Stimulated activated CD4-positive, alpha-beta T cell treated with anti-CD3 and anti-CD28 coated beads, Interleukin-1b, Interleukin-23, amount 100 ng/mL, for 1 hour (primary cell): Measurements from ENCODE around the gene UCKL1.
"Not testable (repeated sequence)": the region's sequence is repeated elsewhere in the genome, so short reads cannot be mapped to it uniquely, and the experiment has no call there.

Experiments
- DNase-seq, 2 donors: peaks; one replicate each; pipeline ENCODE4 v3.0.0-alpha.2; 2020; ENCODE audit warnings: low read depth in 2 of 2

The UCKL1 gene

DNA sequence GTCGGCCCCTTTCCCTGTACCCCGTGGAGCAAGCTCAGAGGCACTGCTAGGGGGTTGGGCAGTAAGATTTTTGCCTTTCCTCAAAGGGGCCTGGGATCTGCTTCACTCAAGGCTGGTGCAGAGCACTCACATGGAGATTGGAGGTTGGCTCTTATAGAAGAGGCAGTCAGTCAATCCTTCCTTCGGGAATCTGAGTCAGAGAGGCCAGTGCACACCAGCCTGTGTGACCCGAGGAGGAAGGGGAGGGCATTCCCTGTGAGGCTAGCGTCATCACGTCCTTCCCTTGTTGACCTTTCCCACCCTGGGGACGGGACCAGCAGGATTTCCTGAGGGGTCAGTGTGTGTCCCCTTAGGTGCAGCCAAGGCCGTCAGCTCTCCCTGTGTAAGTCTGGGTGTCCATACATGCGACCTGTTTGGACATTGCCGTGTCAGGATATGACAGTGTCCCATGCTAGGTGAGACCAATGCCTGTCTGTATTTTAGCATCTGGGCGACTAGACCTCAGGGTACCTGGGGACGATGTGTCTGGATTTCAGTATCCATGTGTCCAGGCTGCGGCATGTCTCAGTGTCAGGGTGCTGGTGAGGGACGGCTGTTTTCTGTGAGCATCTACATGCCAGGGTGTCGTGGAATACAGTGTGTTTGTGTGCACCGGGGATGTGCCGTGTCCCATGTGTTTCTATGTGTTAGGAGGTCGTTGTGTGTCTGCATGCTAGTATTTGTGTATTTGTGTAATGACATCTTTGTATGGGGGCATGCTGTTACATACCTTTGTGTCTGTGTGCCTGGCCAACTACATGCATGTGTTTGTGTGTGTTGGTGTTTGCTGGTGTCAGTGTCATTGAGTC lies 16.3 kb upstream of the UCKL1 start:
- no peak for DNase-seq

- not testable (repeated sequence) for DNase-seq
Measured at GRCh38 chr20:63971960-63972311, 15.7 kb upstream of the UCKL1 start.

DNA sequence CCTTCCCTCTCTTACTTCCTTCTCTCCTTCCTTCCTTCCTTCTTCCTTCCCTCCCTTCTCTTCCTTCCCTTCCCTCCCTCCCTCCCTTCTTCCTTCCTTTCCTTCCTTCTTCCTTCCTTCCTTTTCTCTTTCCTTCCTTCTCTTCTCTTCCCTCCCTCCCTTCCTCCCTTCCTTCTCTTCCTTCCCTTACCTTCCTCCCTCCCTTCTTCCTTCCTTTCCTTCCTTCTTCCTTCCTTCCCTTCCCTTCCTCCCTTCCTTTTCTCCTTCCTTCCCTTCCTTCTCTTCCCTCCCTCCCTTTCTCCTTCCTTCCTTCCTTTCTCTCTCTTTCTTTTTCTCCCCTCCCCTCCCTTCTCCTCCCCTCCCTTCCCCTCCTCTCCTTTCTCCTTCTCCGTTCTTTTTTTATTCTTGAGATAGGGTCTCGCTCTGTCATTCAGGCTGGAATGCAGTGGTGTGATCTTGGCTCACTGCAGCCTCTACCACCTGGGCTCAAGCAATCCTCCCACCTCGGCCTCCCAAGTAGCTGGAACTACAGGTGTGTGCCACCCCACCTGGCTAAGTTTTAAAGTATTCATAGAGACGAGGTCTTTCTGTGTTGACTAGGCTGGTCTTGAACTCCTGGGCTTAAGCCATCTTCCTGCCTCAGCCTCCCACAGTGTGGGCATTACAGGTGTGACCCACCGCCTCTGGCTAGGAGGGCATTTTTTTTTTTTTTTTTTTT lies 14.7 kb upstream of the UCKL1 start:
- no peak for DNase-seq

DNA sequence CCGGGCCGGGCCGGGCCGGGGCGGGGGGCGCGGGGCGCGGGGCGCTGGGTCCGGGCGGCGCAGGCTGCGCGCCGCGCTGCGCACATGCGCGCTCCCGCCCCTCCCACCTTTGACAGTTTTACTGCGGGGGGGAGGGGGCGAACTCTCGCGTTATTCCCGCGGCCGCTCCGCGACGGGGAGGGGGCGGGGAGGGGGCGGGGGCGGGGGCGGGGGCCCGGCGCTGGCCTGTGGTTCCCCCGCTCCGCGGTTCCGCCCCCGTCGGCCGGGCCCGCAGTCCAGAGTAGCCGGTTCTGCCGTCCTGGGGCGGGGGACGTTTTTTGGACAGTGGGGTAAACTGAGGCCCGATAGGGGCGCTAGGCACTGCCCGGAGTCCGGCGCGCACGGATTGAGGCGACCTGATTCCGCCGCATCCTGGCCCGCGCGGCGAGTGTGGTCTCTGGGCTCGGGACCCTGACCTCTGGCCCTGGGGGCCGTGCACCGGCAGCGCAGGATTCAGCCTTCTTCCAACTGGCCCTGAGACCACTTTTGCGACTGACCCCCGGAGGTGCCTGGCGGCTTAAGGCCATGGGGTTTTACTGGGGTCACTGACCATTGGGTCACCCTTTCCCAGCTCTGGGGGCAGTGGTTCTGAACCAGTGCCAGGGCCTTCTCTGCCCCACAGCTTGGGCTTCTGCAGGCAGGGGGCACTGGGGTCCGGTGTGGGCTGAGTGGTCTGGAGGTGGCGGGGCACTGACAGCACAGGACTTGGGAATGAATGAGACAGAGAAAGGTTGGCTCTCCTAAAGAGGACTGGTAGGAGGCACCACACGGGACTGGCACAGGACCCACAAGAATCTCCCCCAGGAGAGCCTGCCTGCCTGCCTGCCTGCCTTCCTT lies 13.9 kb upstream of the UCKL1 start, which contains the start of gene ZNF512B:
Gene ZNF512B (minus strand): TSS at position 93 of the 876 bp plus-strand sequence. CDS start 1,980 bp downstream, outside the sequence.
- no peak for DNase-seq

DNA sequence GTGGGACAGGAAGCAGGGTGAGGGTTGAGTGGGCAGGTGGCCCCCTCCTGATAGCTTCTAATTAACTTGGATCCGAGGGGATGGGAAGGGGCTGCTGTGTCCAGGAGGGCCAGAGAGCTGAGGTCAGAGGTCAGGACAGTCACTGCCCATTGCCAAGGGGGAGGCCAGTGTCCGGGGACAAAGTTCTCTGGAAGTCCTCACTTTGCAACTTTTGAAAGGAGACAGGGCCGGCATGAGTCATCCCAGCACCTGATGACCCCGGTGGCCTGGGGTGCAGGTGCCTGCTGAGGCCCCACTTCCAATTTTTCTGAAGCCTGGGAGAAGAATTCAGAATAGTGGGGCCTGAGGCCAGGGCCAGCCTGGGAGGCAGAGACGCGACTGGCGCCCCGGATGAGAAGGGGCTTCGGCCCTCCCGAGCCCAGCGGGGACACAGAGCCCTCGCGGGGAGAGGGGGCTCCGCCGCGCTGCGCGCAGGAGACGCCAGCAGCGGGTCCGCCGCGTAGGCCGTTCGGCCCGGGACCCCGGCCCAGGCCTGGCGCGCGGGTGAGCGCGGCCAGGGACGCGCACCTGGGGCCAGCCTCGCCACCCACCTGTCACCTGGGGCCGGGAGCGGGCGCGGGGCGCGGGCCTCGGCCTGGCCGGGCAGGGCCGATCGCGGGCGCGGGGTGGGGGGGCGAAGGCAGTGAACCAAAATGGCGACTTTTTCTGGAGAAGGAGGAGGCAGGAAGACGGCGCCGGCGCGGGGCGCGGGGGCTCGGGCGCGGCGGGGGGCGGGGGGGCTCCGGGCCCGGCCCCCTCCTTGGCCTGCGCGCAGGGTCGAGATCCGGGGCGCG lies 12.9 kb upstream of the UCKL1 start:
- no peak for DNase-seq

DNA sequence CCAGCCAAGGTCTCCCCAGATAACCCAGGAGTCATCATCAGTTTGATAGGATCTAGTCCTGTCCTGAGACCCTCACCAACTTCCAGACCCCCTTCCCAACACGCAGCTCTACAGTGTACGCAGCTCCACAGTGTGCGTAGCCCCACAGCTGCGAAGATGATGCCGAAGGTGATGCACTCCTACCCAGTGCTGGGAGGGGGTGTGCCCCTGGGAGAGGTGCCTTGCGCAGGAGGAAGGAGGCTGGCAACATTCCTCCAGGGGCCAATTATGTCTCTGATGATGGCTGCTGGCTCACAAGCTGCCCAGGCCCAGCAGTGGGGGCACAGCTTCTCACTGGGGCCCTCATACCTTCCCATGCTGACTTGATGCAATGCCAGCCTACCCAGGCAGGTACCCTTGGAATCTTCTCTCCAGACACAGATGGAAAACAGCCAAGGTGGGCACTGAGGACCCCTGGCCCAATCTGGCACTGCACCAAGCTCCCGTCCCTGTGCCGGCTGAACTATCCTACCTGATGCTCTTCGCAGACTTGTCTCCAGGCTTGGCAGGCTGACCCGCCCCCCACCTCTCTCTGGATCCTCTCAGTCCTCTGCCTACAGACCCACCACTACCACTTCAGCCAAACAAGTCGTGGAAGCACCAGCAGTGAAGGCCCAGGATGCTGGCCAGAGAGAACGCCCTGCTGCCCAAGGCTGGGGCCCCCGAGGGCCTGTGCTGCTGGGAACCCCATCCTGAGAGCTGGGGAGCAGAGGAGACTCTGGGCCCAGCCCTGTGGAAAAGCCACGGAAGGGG lies 12.1 kb upstream of the UCKL1 start:
- no peak for DNase-seq

DNA sequence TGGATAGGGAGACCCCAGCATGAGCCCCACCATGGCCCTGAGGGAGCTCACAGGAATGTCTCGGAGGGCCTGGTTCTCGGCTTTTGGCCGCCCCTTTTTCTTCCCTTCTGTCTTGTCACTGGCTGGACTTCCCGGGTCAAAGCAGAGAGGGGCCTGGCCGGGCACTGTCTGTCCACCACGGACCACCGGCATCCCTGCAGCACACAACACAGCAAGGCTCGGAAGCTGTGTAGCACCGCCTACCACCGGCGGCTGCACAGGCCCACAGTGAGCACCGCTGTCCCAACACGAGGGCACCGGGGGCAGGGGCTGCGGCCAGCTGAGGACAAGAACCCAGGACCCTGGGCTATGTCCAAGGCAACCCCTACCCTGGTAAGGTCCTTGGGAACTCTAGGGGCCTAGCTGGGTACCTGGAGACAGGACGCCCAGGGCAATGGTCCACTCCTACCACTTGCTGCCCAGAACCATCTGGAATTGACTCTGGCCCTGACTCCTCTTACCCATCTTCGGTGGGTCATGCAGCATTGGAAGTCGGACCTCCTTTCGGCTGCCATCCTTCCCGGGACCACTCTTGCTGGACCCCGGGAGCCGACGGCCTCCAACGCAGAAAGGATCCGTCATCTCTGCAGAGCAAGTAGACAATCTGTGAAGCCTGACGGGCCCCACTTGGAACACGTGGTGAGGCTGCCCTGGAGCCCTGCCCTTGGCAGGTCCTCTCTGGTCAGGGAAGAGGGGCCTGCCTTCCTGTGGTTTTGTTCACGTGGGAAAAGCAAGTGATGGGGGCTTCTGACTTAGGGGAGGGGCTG lies 11.3 kb upstream of the UCKL1 start:
- DNase-seq = no peak

DNA sequence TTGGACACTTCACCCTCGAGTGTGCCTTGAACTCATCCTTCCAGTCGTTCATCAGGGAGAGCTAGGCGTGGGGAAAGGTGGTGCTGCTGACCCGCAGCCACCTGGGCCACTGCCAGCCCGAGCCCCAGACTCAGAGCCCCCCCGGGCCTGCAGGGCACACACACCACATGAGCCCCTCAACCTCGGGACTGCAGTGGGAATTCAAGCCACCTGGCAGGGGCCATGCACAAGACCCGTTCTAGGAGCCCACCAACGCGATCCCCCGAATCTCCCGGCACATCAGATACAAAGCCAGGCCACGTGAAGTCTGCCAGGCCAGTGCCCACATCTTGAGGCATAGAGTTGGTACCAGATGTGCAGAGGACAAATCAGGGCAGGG lies 10.7 kb upstream of the UCKL1 start:
- DNase-seq = no peak

GRCh38 chr20:63966172-63966943 lies 10.1 kb upstream of the UCKL1 start:
- DNase-seq = no peak

GRCh38 chr20:63964412-63964811 lies 8.2 kb upstream of the UCKL1 start:
- DNase-seq = no peak

GRCh38 chr20:63963784-63964301 lies 7.6 kb upstream of the UCKL1 start:
- no peak for DNase-seq

DNA sequence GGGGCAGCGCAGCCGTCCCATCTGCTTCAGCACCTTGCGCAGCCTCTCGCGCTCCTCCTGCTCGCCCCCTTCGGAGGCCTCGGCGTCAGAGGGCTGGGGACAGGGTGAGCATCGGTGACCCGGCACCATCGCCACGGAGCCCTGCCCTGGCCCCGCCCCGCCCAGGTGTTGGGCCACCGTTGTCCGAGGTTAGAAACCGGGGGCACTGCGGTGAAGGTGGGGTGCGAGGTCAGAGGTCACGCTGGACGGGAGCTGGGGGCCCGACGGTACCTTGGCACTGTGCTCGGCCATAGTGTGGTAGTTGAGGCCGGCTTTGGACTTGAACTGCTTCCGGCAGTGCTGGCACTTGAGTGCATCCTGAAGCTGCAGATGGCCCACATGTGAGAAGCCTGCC lies 7.1 kb upstream of the UCKL1 start:
- no peak for DNase-seq

- no peak for DNase-seq
Measured at GRCh38 chr20:63962426-63963347, 6.5 kb upstream of the UCKL1 start.

DNA sequence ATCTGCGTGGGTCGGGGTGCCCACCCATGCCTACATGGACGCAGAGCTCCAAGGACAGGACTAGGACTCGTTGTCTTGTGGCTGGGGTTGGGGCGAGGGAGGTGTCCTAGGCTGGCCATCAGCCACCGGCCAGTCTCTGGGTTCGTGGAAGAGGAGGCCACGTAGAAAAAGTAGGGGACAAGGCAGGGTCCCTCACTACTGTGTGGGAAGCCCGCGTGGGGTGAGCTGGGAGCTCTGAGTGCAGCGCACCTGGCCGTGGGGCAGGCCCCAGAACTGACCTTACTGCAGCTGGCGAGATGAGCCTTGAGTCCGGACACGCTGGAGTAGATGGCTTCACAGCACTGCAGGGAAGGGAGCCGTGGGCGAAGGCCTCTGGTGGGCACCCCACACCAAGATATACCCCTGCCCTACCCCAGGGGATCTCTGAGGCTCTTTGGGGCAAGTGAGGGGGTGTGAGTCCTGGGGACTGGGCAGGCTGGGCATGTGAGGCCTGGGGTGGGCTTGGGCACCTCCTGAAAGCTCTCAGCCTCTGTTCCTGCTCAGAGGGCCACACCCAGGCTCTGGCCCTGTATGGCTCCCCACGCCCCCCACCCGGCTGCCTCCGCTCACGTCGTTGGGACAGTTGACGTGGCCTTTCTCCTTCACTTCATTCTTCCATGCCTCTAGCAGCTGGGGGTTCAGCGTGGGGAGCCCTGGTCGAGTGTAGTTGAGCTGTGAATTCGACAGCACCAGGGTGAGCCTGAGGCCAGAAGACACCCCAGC lies 5.6 kb upstream of the UCKL1 start:
- no peak for DNase-seq

DNA sequence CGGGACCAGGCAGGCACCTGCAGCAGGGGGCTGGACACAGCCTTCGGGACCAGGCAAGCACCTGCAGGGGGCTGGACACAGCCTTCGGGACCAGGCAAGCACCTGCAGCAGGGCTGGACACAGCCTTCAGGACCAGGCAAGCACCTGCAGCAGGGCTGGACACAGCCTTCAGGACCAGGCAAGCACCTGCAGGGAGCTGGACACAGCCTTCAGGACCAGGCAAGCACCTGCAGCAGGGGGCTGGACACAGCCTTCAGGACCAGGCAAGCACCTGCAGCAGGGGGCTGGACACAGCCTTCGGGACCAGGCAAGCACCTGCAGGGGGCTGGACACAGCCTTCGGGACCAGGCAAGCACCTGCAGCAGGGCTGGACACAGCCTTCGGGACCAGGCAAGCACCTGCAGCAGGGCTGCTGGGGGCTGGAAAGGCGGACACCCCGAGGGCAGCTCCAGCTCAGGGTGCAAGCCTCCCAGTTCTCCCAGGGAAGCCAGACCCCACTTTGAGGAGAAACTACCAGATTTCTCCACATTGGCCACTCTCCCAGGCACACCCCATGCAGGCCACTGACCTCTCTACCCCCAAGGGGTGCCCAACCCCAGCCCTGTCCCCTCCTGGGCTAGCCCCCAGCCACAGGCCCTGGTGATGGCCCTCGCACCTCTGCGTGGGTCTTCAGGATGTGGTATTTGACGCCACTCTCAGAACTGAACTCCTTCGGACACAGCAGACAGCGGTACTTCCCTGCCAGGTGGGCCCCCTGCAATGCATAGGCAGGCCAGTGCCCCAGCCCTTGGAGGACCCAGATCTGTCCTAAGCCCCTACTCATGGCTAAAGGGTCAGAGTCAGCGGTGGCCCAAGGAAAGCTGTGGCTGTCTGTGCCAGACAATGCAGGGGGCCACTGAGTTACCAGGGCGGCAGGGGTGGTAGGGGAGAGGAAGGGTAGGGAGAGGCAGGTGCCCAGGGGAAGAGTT lies 4.7 kb upstream of the UCKL1 start:
- not testable (repeated sequence) for DNase-seq

DNA sequence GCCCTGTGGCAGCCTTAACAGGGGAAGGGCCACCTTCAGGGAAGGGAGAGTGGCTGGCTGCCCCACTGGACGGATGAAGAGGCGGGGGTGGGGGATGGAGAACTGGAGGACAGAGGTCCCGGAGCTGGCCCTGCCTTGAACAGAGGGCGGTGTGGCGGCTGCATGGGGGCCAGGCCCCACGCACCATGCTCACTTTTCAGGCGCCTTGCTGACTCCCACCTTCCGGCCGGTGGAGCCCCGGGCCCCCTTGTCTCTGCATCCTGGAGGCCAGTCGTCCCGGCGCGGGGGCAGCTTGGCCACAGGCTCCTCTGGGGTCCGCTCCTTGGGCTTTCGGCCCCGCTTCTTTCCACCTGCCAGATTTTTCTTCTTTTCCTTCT lies 3.5 kb upstream of the UCKL1 start:
- DNase-seq = no peak
